Measurements from ENCODE around the gene HAUS7. TPM values are rescaled to one million over a fixed set of nuclear protein-coding genes. Genes with fewer than 3 reads are reported as not detected.

Gene HAUS7
- total and polyA plus RNA-seq, 2 of the 8 experiments (the other 6 are each of a cell fraction or from before 2014, with no cell fraction given): 45.4 to 54.0 TPM

DNA sequence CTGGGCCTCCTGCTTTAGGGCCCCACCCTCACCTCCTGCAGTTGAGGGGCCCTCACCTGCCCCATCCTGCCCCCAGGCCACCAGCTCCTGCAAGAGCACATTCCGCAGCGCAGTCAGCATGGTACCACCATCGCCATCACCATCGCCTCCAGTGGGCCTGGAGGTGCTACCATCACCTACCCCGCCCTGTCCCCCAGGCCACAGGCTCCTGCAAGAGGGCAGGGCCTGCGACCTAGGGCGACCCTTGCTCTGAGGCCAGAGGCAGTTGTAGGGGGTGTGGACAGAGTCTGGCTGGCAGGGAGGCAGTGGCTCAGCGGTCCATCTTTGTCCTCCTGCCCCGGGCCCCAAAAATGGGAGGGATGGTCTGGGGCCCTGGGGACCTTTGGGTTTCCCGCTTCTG is 3.9 kb upstream of the HAUS7 start (continued):
- no peak for TF ChIP-seq USF2 (IDR thresholded peaks at IDR 0.05; ENCODE audit: low read length)
